Right lobe of liver (tissue), 4 donors: Measurements from ENCODE around the gene ZC3H12D.

Source experiments
- CTCF ChIP-seq, 4 donors: fragments of 200-600 bp in 3 of 4; fragments of 450-650 bp in 1 of 4; IDR thresholded peaks; one replicate each; pipeline versions ENCODE4 v1.5.1 to v1.8.0; 2016 to 2022; ENCODE audit warnings: antibody characterized with exemption in 4 of 4, mild to moderate bottlenecking in 2 of 4
- POLR2A ChIP-seq: fragments of 450-650 bp; IDR thresholded peaks from one replicate; pipeline ENCODE4 v1.6.1; 2017; ENCODE audit warnings: antibody characterized with exemption, mild to moderate bottlenecking
- donor health status: DM: no; HTN: no; CAD: no.
- donor health status: DM: no; HTN: no; CAD: no.
- donor health status: DM: no; HTN: yes; CAD: no.

- no peak for TF ChIP-seq POLR2A
- TF ChIP-seq CTCF (IDR thresholded peaks at IDR 0.05): no peak
These were observed 35.9 kb downstream of the ZC3H12D start for GRCh38 chr6:149448821-149449453.
